ENCODE data around the gene SPATS1.

DNA sequence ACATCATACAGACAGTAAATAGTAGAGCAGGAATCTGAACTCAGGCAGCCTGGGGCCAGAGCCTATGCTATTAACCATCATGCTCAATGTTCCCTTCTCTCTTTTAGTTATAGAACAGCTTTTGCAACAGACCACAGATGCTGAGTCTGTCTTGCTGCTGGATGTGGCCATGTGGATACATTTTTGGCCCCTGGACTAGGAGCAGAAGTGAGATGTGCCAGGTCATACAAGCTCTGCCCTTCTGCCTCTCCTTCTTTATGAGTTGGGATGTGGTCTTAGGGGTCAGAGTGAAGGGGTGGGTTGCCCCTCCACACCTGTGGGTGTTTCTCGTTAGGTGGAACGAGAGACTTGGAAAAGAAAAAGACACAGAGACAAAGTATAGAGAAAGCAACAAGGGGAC, 14.7 kb upstream of the SPATS1 start:
- TF ChIP-seq, protein P1, sequence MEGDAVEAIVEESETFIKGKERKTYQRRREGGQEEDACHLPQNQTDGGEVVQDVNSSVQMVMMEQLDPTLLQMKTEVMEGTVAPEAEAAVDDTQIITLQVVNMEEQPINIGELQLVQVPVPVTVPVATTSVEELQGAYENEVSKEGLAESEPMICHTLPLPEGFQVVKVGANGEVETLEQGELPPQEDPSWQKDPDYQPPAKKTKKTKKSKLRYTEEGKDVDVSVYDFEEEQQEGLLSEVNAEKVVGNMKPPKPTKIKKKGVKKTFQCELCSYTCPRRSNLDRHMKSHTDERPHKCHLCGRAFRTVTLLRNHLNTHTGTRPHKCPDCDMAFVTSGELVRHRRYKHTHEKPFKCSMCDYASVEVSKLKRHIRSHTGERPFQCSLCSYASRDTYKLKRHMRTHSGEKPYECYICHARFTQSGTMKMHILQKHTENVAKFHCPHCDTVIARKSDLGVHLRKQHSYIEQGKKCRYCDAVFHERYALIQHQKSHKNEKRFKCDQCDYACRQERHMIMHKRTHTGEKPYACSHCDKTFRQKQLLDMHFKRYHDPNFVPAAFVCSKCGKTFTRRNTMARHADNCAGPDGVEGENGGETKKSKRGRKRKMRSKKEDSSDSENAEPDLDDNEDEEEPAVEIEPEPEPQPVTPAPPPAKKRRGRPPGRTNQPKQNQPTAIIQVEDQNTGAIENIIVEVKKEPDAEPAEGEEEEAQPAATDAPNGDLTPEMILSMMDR (optimal IDR thresholded peaks at IDR 0.05 in 1 of 3, IDR thresholded peaks at IDR 0.05 in 1 of 3, conservative IDR thresholded peaks at IDR 0.05 in 1 of 3; ENCODE audit: extremely low read depth in 1 of 3, insufficient read depth in 2 of 3, low read length in 3 of 3): no peak
- no peak for TF ChIP-seq EZH2 (IDR thresholded peaks at IDR 0.05; ENCODE audit: low read length)
